ENCODE data around the gene FAM153A.
"Not testable (repeated sequence)": the region's sequence is repeated elsewhere in the genome, so short reads cannot be mapped to it uniquely, and the experiment has no call there.

The FAM153A gene

GRCh38 chr5:177770646-177771045, 12.1 kb downstream of the FAM153A start:
- CTCF ChIA-PET; H3K4me3 ChIP-seq (ENCODE audit: low read depth, low read length); DNase-seq (ENCODE audit: low read depth, low spot score); POLR2A ChIA-PET: not testable (repeated sequence)

GRCh38 chr5:177763737-177764508, 18.8 kb downstream of the FAM153A start:
- H3K4me3 ChIP-seq (ENCODE audit: low read depth, low read length); POLR2A ChIA-PET; CTCF ChIA-PET; DNase-seq (ENCODE audit: low read depth, low spot score): not testable (repeated sequence)

GRCh38 chr5:177760954-177761353, 21.7 kb downstream of the FAM153A start:
- CTCF ChIA-PET, result not testable (repeated sequence)

GRCh38 chr5:177747354-177747753, 35.3 kb downstream of the FAM153A start:
- POLR2A ChIA-PET; CTCF ChIA-PET; DNase-seq (ENCODE audit: low read depth, low spot score); H3K4me3 ChIP-seq (ENCODE audit: low read depth, low read length): not testable (repeated sequence)

More at GRCh38 chr5:177760954-177761353, 21.7 kb downstream of the FAM153A start:
- POLR2A ChIA-PET; H3K4me3 ChIP-seq (ENCODE audit: low read depth, low read length); DNase-seq (ENCODE audit: low read depth, low spot score): not testable (repeated sequence)

GRCh38 chr5:177724858-177725257, 57.8 kb downstream of the FAM153A start:
- H3K4me3 ChIP-seq (ENCODE audit: low read depth, low read length); CTCF ChIA-PET; POLR2A ChIA-PET; DNase-seq (ENCODE audit: low read depth, low spot score): not testable (repeated sequence)

- H3K4me3 ChIP-seq (ENCODE audit: low read depth, low read length); CTCF ChIA-PET; DNase-seq (ENCODE audit: low read depth, low spot score); POLR2A ChIA-PET: not testable (repeated sequence)
These were observed 58.7 kb downstream of the FAM153A start for GRCh38 chr5:177723831-177724485.

- H3K4me3 ChIP-seq (ENCODE audit: low read depth, low read length); CTCF ChIA-PET; POLR2A ChIA-PET; DNase-seq (ENCODE audit: low read depth, low spot score): not testable (repeated sequence)
These were observed 59.9 kb downstream of the FAM153A start for GRCh38 chr5:177722829-177723228.

- POLR2A ChIA-PET; H3K4me3 ChIP-seq (ENCODE audit: low read depth, low read length); CTCF ChIA-PET; DNase-seq (ENCODE audit: low read depth, low spot score): not testable (repeated sequence)
These were observed 62.7 kb downstream of the FAM153A start for GRCh38 chr5:177719989-177720388.

GRCh38 chr5:177715423-177715822, 67.3 kb downstream of the FAM153A start:
- POLR2A ChIA-PET; DNase-seq (ENCODE audit: low read depth, low spot score); CTCF ChIA-PET; H3K4me3 ChIP-seq (ENCODE audit: low read depth, low read length): not testable (repeated sequence)

- CTCF ChIA-PET; POLR2A ChIA-PET; H3K4me3 ChIP-seq (ENCODE audit: low read depth, low read length); DNase-seq (ENCODE audit: low read depth, low spot score): not testable (repeated sequence)
These were observed 86.6 kb downstream of the FAM153A start for GRCh38 chr5:177696100-177696499.

GRCh38 chr5:177695356-177695930, 87.3 kb downstream of the FAM153A start:
- H3K4me3 ChIP-seq (ENCODE audit: low read depth, low read length); CTCF ChIA-PET; POLR2A ChIA-PET; DNase-seq (ENCODE audit: low read depth, low spot score): not testable (repeated sequence)

- CTCF ChIA-PET; DNase-seq (ENCODE audit: low read depth, low spot score); POLR2A ChIA-PET; H3K4me3 ChIP-seq (ENCODE audit: low read depth, low read length): not testable (repeated sequence)
These were observed 88.2 kb downstream of the FAM153A start for GRCh38 chr5:177694518-177694835.

- POLR2A ChIA-PET; H3K4me3 ChIP-seq (ENCODE audit: low read depth, low read length); CTCF ChIA-PET; DNase-seq (ENCODE audit: low read depth, low spot score): not testable (repeated sequence)
These were observed 88.8 kb downstream of the FAM153A start for GRCh38 chr5:177693671-177694517.

GRCh38 chr5:177692969-177693368, 89.7 kb downstream of the FAM153A start:
- CTCF ChIA-PET; H3K4me3 ChIP-seq (ENCODE audit: low read depth, low read length); DNase-seq (ENCODE audit: low read depth, low spot score); POLR2A ChIA-PET: not testable (repeated sequence)

GRCh38 chr5:177692507-177692906, 90.2 kb downstream of the FAM153A start:
- CTCF ChIA-PET; DNase-seq (ENCODE audit: low read depth, low spot score); POLR2A ChIA-PET; H3K4me3 ChIP-seq (ENCODE audit: low read depth, low read length): not testable (repeated sequence)

- POLR2A ChIA-PET, CTCF ChIA-PET: not testable (repeated sequence)
These were observed 93.6 kb downstream of the FAM153A start for GRCh38 chr5:177689011-177689610.

More at GRCh38 chr5:177689011-177689610, 93.6 kb downstream of the FAM153A start:
- not testable (repeated sequence) for DNase-seq (ENCODE audit: low read depth, low spot score); H3K4me3 ChIP-seq (ENCODE audit: low read depth, low read length)

Measured in AG04449 (cell line).